Gastroesophageal sphincter (tissue), 4 donors: ENCODE data around the gene CSGALNACT2. TPM values are rescaled to one million over a fixed set of nuclear protein-coding genes. Genes with fewer than 3 reads are reported as not detected.

ENCODE experiments used
- ATAC-seq: fragments of 150-250 bp; one replicate; pipeline ENCODE4 v1.9.1; 2016; ENCODE audit warnings: mild to moderate bottlenecking, moderate library complexity
- H3K27ac ChIP-seq, 4 donors: fragments of 200-600 bp; sonication (generic) in 3 of 4; 1 replicate in 3 of 4; 2 replicates in 1 of 4; pipeline ENCODE4 v1.5.1; 2016 to 2019
- H3K27me3 ChIP-seq: fragments of 200-600 bp; sonication (generic); one replicate; pipeline ENCODE4 v1.5.1; 2019
- H3K36me3 ChIP-seq, 2 donors: fragments of 200-600 bp; sonication (generic); one replicate each; pipeline ENCODE4 v1.5.1; 2019; ENCODE audit warnings: control low read depth in 1 of 2
- H3K4me1 ChIP-seq, 3 donors: fragments of 200-600 bp; sonication (generic); 1 replicate in 2 of 3; 2 replicates in 1 of 3; pipeline ENCODE4 v1.5.1; 2016 to 2019; ENCODE audit warnings: control low read depth in 2 of 3
- H3K4me3 ChIP-seq, 2 donors: fragments of 200-600 bp; sonication (generic); one replicate each; pipeline ENCODE4 v1.5.1; 2019; ENCODE audit warnings: mild to moderate bottlenecking in 1 of 2, moderate library complexity in 1 of 2
- H3K9me3 ChIP-seq, 3 donors: fragments of 200-600 bp; sonication (generic); one replicate each; pipeline ENCODE4 v1.5.1; 2017 to 2019; ENCODE audit warnings: control low read depth in 2 of 3
- CTCF ChIP-seq, 4 experiments: fragments of 200-600 bp in 2 of 4; fragments of 450-650 bp in 2 of 4; sonication (generic) in 1 of 4; IDR thresholded peaks; one replicate each; pipeline ENCODE4 v1.5.1; 2017 to 2019; ENCODE audit warnings: antibody characterized with exemption in 4 of 4, mild to moderate bottlenecking in 2 of 4, moderate library complexity in 2 of 4
- EP300 ChIP-seq: sonication (generic); formaldehyde crosslinking; IDR thresholded peaks from one replicate; pipeline ENCODE4 v1.6.1; 2017; ENCODE audit warnings: antibody characterized with exemption, mild to moderate bottlenecking
- POLR2A ChIP-seq, 2 donors: fragments of 450-650 bp; IDR thresholded peaks; one replicate each; pipeline ENCODE4 v1.6.1; 2017; ENCODE audit warnings: antibody characterized with exemption in 2 of 2, mild to moderate bottlenecking in 2 of 2, moderate library complexity in 1 of 2
- POLR2AphosphoS5 ChIP-seq: sonication (generic); formaldehyde crosslinking; IDR thresholded peaks from one replicate; pipeline ENCODE4 v1.6.1; 2017; ENCODE audit warnings: antibody characterized with exemption
- WGBS, 2 donors: methylation state at CpG; one replicate each; pipeline ENCODE4 v1.1.5; 2018; ENCODE audit warnings: low coverage in 1 of 2; 5-methylcytosine and 5-hydroxymethylcytosine counted together
- total RNA-seq, 4 donors: library from RNA; depleted of rRNA; stranded (reverse); fragments of >200 nt; gene quantifications; one replicate each; pipeline ENCODE4 v1.1.0, GENCODE V29; 2016

CSGALNACT2 gene
- total RNA-seq, 4 donors from 2014 or later: 28.4 to 37.4 (median 32.7) TPM

GRCh38 chr10:43117777-43118583, 20.3 kb upstream of the CSGALNACT2 start:
- H3K9me3 ChIP-seq: no peaks in the 10 kb centered on the region
- H3K36me3 ChIP-seq: no peaks in the 10 kb centered on the region
- H3K4me3 ChIP-seq: no peak overlapping the region
- no peaks in the 10 kb centered on the region for H3K27me3 ChIP-seq
- ATAC-seq: no peak
- TF ChIP-seq POLR2A (IDR thresholded peaks at IDR 0.05): no peak
- no peak for TF ChIP-seq POLR2AphosphoS5
- no peak for TF ChIP-seq CTCF (IDR thresholded peaks at IDR 0.05)
- TF ChIP-seq EP300: no peak
- H3K27ac ChIP-seq: no peak overlapping the region
- H3K4me1 ChIP-seq: peaks cover 0 to 13% (median 0%) of the 10 kb centered on the region in 3 donors
- 84 to 87% methylated on average over 3 to 13 of the region's 18 CpGs for WGBS, 2 donors

- 80% methylated on average over 2 of the region's 19 CpGs; no CpG with 5 or more reads in 1 of the 2 donors for WGBS, 2 donors
- ATAC-seq: no peak
Measured at GRCh38 chr10:43118631-43119415, 19.4 kb upstream of the CSGALNACT2 start.

GRCh38 chr10:43119416-43120115, 18.7 kb upstream of the CSGALNACT2 start:
- no peaks in the 10 kb centered on the region for H3K9me3 ChIP-seq
- ATAC-seq: no peak
- TF ChIP-seq EP300: no peak
- no peak for TF ChIP-seq CTCF (IDR thresholded peaks at IDR 0.05)
- TF ChIP-seq POLR2AphosphoS5: no peak
- TF ChIP-seq POLR2A (IDR thresholded peaks at IDR 0.05): no peak
- no peak overlapping the region for H3K27ac ChIP-seq
- H3K4me1 ChIP-seq: peaks cover 0 to 13% (median 0%) of the 10 kb centered on the region in 3 donors
- no peaks in the 10 kb centered on the region for H3K36me3 ChIP-seq
- 100% methylated on average over 4 of the region's 31 CpGs; no CpG with 5 or more reads in 1 of the 2 donors for WGBS, 2 donors
- H3K27me3 ChIP-seq: no peaks in the 10 kb centered on the region
- H3K4me3 ChIP-seq: no peak overlapping the region

More at GRCh38 chr10:43118631-43119415, 19.4 kb upstream of the CSGALNACT2 start:
- peaks cover 0 to 13% (median 0%) of the 10 kb centered on the region in 3 donors for H3K4me1 ChIP-seq
- no peaks in the 10 kb centered on the region for H3K36me3 ChIP-seq
- no peak overlapping the region for H3K4me3 ChIP-seq
- H3K9me3 ChIP-seq: no peaks in the 10 kb centered on the region
- no peaks in the 10 kb centered on the region for H3K27me3 ChIP-seq
- no peak overlapping the region for H3K27ac ChIP-seq
- no peak for TF ChIP-seq POLR2AphosphoS5

GRCh38 chr10:43120116-43120928, 17.9 kb upstream of the CSGALNACT2 start:
- TF ChIP-seq POLR2A (IDR thresholded peaks at IDR 0.05) (no peak), POLR2AphosphoS5 (no peak), CTCF (IDR thresholded peaks at IDR 0.05) (no peak), EP300 (no peak)
- H3K4me3 ChIP-seq: no peak overlapping the region
- no peaks in the 10 kb centered on the region for H3K36me3 ChIP-seq
- WGBS, 2 donors: 78 to 89% methylated on average over 3 to 6 of the region's 19 CpGs
- no peaks in the 10 kb centered on the region for H3K9me3 ChIP-seq
- ATAC-seq: no peak
- no peak overlapping the region for H3K27ac ChIP-seq
- H3K4me1 ChIP-seq: peaks cover 0 to 13% (median 0%) of the 10 kb centered on the region in 3 donors
- no peaks in the 10 kb centered on the region for H3K27me3 ChIP-seq
